GM12801 (cell line): ENCODE data around the gene ANKRD33B.

Experiments used
- TF ChIP-seq, protein P1 (sequence below): IDR thresholded peaks from one replicate; pipeline ENCODE4 v1.5.1; 2011; ENCODE audit warnings: control low read depth; ENCODE audit not compliant: insufficient read length; ENCODE audit errors: extremely low read depth

Gene ANKRD33B

DNA sequence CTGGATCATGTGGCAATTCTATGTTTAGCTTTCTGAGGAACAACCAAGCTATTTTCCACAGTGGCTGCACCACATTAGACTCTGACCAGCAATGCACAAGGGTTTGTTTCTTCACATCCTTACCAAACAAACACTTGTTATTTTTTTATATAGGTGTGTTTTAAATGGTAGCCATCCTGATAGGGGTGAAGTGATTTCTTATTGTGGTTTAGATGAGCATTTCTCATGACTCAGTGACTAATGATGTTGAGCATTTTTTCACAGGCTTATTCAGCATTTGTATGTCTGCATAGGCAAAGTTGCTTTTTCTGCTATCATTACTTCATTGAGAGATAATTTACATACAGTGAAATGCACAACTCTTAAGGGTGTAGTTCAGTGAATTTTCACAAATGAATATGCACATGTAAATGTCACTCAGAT is 36.0 kb downstream of the ANKRD33B start:
- TF ChIP-seq, protein P1, sequence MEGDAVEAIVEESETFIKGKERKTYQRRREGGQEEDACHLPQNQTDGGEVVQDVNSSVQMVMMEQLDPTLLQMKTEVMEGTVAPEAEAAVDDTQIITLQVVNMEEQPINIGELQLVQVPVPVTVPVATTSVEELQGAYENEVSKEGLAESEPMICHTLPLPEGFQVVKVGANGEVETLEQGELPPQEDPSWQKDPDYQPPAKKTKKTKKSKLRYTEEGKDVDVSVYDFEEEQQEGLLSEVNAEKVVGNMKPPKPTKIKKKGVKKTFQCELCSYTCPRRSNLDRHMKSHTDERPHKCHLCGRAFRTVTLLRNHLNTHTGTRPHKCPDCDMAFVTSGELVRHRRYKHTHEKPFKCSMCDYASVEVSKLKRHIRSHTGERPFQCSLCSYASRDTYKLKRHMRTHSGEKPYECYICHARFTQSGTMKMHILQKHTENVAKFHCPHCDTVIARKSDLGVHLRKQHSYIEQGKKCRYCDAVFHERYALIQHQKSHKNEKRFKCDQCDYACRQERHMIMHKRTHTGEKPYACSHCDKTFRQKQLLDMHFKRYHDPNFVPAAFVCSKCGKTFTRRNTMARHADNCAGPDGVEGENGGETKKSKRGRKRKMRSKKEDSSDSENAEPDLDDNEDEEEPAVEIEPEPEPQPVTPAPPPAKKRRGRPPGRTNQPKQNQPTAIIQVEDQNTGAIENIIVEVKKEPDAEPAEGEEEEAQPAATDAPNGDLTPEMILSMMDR: no peak

DNA sequence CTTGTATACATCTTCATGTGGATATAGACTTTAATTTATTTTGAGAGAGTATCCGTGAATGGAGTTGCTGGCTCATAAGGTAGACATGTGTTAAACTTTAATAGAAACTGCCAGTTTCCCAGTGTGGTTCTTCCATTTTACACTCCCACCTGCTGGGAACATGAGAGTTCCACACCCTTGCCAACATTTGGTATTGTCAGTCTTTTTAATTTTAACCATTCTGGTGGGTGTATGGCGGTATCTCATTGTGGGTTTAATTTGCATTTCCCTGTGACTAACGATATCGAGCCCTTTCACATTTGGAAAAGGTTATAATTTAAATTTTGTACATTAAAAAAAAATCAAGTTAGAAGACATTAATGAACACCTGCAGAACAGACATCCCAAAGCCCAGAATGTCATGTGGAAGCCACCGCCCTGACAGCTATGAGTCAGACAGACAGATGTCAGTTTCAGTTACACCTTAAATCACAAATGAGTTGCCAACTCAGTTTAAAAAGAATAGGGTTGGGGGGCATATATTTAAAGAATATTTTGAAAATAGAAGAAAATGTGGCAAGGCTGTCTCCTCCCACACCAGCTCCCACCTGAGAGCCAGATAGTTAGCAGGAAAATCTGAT is 36.9 kb downstream of the ANKRD33B start:
- TF ChIP-seq, protein P1: no peak

DNA sequence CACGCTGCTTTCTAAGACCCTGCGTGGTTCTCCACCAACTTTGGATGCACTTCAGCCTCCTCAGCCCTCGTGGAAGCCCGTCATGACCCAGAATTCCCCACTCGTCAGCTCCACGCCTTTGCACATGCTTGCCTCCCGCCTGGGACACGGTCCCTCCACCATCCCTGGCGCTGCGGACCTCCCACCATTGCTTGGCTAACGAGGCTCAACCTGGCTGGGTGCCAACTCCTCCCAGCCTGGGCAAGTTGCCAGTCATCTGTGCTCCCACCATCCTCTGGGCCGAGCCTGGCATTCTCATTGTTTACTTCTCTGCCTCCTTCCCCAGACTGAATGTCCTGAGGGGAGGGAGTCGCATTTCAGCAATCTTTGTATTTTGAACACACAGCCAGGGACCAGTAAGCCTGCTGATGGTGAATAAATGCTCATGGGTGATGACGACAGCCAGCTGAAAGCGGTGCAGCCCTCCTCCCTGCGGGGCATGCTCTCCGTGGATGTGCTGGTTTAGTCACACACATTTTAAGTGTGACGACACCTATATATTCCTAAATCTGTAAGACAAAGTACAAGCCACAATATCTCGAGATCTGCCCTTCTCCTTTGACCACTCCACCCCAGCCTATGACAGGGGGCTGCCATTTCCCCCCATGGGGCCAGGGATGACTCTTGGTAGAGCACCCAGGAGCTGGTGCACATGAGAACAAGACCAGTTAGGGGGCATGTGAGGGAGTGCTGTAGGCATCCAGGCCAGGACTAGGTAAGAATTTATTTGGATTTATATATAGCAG is 37.6 kb downstream of the ANKRD33B start:
- TF ChIP-seq, protein P1: no peak

DNA sequence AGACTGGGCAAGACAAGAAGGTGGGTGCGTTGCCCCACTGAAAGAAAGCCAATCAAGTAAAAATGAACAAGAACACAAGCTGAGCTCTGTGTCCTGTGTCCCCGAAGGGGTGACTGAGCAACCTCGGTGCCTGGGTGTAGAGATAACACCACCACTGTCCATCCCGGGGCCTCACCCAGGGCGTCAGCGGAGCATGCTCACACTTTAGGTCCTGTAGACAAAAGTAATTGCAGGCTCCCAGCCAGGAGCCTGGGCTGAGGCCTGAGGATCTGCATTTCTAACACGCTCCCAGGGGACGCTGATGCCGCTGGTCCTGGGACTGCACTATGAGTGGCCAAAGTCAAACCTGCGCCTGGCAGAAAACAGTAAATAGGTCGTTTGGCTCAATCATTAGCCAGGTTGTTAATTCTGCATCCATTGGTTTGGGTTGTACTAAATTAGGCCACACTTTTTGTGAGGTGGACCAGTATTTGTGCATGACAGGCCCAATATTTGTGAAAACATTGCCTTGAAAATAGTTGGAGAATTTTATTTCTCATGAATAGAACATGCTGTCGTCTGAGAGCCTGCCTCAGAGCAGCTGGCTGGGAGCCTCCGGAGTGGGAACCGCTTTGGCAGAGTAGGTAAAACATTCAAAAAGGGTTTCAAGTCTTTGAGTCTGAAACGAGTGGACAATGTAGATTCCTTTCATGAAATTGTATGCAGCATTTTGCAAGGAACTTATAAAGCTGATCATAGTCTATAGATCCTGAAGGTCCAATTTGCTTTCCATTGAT is 38.3 kb downstream of the ANKRD33B start:
- TF ChIP-seq, protein P1: no peak

DNA sequence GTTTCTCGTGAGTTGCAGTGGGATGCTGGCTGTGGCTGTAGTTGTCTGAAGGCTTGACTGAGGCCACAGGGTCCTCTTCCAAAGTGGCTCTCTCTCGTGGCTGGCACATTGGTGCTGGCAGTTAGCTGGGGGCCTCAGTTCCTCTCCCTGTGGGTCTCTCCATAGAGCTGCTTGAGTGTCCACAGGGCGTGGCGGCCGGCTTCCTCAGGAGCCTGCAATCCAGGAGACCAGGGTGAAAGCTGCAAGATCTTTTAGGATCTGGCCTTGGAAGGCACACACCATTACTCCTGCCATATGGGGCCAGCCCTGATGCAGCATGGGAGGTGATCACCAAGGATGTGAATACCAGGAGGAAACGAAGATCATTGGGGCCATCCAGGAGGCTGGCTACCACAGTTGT is 41.1 kb downstream of the ANKRD33B start:
- TF ChIP-seq, protein P1: no peak

DNA sequence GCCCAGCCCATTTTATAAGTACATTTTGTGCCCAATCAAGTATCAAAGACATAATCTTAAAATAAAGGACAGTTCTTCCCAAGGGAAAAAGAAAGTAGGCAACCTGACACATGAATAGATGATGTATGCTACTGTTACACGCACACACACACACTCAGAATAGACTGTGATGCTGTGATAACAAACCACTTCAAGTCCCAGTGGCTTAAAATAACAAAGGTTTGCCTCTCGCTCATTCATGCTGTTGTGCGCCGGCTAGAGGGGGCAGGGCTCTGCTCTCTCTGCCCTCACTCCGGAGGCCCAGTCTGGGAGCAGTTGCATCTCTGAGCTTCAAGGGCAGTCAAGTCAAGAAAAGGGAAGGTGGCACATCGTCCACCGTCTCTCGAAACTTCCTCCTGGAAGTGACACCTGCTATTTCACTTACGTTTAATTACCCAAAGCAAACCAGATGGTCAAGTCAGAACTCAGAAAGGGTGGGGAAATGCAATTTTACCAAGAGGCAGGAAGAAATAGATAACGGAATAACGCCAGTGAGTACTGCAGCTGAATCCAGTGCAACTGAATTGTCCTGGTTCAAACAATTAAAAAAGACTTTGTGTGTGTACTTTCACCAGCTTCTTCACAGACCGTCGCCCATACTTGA is 43.3 kb downstream of the ANKRD33B start:
- TF ChIP-seq, protein P1: no peak

DNA sequence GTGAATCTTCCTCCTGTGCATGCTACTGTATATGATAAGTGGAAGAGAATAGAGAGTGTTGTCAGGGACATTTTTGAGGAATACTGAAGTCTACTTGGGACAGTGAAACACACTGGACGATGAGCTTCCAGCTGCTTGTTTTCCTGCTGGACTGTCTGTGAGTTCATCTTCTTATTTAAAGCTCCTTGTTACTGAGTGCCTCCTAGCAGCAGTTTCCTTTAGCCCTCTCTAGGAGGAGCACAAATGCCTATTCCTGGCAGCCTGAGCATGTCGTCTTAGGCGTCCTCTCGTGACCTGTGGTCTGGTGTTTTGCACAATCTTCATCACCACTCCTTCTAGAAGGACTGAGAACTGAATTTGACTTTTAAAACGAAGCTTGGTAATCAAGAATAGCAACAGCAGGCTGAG is 43.8 kb downstream of the ANKRD33B start:
- TF ChIP-seq, protein P1: no peak
